Dedifferentiated amniotic fluid mesenchymal stem cell (primary cell): ENCODE measurements around the gene PPP2R2B.

Experiments
- DNase-seq: peaks from one replicate; pipeline ENCODE4 v3.0.0-alpha.2; 2016; ENCODE audit errors: extremely low spot score

The PPP2R2B gene

DNA sequence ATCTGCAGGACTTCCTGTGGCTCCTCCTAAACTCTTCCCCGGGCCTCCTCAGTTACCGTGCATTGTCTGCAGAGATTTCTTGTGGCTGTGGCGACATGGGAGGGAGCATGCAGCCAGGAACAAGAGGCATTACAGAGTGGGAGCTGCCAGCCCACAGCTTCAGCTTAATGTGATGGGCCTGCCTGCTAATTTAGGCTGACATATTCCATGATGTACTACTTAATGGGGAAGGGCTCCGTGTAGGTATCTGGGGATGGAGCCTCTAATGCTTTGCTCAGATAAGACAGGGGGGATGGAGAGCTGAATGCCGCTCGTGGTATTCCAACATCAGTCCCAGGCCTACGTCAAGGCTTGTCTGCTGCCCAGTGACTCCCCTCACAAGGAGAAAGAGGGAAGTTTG lies 225.0 kb downstream of the PPP2R2B start:
- no peak for DNase-seq

DNA sequence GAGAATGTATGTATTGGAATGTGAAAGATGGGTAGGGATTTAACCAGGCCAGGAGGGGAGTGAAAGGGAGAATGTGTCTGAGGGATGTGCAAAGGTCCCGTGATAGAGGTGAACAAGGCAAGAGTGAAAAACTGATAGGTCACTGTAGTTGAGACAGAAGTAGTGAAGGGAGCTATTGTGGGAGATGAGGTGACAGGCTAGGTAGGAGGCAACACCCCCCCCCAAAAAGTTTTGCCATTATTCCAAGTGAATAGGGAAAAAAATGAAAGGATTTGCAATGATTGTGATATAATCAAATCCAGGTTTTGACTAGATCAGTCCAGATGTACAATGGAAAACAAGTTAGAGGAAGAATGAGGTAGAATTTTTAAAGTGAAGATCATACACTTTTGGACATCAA lies 226.0 kb downstream of the PPP2R2B start:
- DNase-seq, result no peak

DNA sequence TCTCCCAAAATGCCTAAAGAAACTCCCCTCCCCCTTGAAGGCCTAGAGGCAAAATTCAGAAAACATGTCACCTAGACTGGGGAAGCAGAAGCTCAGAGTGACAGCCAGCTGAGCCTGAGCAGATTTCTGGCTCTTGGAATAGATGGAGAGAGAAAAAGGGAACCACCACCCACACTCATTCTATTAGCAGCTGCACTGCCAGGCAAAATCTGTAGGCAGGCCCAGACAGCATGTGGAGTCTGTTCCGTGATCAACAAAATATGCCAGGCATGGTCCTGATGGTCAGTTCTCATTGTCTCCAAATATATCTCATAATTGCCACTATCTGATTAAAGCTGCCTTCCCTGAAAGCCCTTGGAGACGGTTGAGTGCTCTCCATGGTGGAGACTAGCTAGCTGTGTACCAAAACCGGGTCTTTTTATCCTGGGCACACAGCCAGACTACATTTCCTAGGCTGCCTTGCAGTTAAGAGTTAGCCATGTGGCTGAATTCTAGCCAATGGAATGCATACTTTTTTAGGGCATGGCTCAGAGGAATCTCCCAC lies 230.8 kb downstream of the PPP2R2B start:
- DNase-seq, result no peak

DNA sequence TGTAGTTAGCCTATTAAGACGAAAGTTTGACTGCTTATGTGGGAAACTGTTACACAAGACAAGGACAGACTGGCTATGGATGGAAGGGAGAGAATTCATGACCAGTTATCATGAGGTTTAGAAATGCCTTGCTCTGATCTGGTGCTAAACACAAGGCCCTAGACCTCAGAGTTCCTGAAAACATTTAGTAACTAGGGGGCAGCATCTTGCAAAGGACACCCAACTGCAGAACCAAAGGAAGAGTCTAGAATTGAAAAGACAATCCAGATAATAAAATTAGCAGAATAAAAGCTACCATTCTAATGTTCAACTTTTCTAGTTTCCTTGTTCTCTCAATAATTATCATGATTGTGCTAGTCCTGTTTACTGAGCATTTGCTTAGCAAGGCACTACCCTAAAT lies 232.1 kb downstream of the PPP2R2B start:
- no peak for DNase-seq

DNA sequence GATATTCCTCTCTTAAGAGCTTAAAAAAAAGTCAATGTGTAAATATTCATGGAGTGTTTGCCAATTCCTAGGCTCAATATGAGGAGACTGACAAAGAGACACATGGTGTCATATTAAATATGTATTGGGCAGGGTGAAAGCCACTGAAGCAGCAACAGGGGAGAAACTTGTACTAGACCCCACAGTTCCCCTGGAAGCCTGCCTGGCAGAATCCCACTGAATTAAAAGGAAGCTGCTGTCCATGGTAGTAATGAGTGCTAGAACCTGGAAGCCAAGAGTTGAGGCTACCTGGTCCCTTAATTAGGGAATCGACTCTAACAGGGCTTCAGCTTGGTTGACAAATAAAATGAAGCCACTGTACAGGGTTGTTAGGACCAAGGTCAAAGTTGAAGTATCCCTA lies 233.2 kb downstream of the PPP2R2B start:
- DNase-seq, result no peak

DNA sequence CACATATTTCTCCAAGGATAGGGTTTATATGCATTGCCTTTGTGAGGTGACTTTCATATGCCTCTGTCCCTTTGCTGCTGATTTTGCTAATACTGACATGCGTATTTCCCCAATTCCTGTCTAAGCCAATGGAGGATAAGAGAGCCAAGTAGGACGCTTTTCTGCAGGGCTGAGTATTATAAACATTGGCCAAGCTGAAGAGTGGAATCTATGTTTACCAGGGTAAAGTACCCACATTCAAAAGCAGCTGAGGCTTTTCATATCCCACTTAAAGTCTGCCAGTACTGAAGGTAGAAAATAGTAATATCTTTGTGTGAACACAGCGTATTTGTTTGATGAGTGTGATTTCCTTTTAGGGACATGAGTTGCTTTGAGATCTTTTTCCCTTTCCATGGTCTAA lies 233.7 kb downstream of the PPP2R2B start:
- DNase-seq, result no peak

DNA sequence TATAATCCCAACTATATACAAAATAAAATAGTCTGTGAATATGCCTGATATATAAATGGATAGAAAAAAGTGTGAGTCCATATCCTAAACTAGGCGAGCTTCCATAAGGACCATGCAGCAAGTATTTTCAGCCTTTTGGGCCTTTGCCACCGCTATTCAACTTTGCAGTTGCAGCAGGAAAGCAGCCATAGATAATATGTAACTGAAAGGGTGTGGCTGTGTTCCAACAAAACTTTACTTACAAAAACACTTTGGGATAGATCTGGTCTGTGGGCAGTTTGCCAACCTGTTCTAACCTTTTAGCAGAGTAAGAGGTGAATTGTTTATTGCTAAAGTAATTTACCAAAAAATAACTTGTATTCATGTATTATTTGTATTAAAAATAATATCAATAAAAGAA lies 234.8 kb downstream of the PPP2R2B start:
- no peak for DNase-seq

DNA sequence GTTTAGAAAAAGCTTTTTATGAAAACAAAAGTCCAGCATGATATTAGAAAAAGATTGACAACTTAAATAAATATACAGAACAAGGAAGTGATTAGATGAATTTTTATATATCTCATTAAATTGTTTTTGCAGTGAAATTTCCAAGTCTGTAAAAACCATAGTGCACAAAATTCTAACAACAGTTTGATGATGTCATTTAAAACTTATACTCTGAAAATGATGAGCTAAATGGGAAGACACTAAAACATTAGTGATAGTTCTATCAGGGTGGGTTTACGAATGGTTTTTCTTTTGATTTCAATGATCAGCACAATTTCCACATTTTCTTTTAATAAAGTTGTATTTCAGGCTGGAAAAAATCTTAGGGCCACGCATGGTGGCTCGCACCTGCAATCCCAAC lies 236.1 kb downstream of the PPP2R2B start:
- DNase-seq, result no peak

DNA sequence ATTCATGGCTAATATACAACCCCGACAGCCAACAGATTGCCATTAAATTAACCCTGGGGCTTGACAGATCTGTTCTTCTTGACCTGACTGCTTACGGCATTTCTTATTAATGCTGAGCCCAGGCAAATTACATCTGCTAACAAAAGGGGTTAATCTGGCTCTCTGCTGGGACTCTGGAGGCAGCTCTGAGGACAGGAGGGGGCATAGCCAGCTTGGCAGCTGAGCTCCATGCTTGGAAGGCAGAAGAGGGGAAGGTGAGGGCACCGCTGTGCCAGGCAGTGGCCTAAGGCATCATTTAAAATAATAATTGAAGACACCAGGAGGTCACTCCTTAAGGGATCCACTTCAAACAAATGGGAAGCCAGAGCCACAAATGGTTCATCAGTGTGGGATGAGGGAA lies 236.6 kb downstream of the PPP2R2B start:
- DNase-seq, result no peak

DNA sequence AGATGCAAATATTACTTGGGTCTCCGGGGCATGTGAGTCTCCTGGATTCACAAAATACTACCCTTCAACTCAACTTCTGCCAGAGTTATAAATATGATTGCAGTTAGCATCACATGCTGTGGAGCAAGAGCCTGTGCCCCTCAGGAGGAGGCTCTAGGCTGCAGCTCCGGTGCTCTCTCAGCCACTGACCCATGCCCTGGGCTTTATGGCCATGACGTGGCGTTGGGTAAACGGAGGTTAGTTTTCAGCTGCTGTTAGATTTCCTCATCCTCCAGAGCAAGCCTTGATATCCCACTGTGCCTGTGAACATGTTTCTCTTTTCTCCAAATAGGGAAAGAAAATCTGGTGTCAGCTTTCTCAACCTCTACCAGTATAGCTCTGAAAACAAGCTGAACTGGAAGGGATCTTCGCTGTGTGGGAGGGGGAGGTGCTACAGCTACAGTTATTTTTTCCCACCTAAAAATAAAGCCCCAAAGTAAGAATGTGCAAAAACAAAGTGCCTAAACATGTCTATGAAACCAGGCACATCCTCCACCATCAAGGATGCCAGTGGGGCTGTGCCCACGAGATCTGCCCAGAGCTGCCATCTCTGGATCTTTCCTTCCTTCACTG lies 238.2 kb downstream of the PPP2R2B start:
- DNase-seq, result no peak

DNA sequence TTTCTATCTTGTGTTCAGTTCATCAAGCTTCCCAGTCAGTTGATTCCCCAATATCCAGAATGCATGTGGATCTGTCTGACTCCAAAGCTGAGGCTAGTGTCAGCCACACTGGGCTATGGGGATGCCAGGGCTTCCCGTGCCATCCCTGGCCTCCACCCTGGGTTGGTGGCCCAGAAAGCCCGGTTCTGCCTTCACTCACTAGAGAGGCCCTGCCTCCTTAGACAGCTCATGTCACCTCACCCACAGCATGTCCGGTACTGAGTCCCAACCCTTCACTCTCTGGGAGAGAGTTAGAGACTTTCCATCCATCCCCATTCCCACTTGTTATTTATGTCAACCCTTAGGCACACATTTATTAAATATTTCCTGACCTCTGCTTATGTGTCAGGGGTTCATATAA lies 243.1 kb downstream of the PPP2R2B start:
- no peak for DNase-seq

DNA sequence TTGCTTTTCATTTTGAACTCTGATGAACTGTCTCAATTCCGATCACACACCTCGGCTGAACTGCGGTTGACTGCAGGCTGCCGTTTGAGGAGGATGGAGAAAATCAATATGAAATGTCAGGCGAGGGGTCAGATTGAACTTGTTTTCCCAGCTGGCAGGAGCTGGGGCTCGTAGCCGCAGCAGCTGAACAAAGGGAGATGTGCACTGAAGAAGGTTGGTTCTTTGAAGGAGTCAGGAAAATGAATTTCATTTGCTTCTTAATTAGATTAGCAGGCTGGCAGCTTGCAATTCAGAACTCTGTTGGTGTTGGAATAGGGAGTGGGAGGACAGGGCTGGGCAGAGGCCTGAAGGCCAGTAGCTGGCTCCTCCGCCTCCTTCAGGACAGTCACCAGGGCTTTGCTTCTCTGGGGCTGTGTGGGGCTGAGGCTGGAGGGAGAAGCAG lies 245.2 kb downstream of the PPP2R2B start:
- DNase-seq, result no peak

DNA sequence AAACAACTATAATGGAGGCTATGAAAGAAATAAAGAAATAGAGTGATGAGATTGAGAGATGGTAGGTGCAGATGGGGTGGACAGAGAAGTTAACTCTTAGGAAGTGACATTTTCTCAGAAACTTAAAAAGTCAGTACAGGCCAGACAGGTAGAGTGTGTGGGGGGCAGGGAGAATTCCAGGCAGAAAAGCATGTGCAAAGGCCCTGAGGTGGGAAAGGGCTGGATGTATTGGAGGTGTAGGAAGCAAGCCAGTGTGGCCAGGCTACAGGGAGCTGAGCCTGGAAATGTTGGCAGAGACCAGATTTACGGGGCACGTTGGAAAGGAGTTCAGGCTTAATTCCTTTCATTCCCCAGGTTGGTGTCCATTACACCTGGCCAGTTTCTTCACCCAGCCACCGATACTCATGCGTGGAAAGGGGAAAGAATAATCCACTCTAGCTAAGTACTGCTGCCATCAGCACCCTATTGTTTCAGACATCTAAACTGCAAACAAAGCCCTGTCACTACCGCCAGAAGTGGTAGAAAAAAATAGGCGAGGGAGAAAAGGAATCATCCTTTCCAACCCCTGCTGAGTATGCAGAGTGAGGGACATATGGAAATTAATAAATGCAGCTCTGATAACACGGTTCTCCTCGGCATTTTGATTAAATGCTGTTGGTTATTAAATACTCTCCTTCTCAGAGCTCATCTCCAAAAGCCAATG lies 245.8 kb downstream of the PPP2R2B start:
- no peak for DNase-seq

DNA sequence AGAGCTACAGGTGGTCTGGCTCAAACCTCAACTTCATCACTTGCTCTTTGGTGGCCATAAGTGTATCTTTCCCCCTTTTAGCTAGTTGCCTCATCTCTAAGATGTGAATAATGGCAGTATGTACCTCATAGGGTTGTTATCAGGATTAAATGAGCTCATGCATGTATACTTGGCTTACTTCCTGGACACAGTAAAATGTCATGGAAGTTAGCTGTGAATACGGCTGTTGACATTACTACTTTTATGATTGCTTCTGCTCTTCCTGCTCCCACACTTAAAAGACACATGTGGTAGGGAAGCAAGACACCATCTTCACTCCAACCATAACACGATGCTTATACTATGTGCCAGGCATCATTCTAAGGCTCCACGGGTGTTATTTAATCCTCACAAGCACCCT lies 248.1 kb downstream of the PPP2R2B start:
- no peak for DNase-seq

DNA sequence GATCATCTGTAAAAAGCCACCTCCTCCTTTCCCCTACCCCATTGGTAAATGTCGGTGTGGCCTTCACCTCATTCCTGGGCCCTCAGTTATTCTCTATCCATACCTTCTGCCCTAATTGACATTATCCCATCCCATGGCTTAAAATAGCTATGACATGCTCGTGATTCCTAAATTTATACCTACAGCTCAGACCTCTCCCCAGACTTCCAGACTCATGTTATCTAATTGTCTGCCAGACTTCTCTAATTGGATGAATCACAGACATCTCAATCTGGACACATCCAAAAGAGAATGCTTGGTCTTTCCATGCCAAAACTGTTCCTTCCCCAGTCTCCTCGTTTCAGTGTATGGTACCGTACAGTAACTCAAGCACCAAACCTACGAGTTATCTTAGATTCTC lies 249.6 kb downstream of the PPP2R2B start:
- no peak for DNase-seq

DNA sequence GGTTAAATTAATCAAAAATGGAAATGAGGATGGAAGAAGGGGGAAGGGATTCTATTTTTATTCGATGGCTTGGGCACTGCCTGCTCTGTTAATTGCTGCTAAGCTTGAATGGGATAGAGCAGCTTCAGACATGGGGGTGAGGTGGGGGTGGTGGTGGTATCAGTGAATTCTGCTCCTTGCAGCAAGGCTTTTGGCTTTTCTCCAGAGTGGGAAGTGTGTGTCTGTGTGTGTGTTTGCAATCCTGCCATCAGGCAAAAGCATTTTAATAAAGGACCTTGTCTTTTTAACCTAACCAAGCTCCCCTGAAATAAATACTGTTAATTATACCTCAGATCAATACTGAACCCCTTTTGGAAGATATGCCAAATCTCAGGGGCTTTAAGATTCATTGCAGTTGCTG lies 251.6 kb downstream of the PPP2R2B start:
- DNase-seq, result no peak

DNA sequence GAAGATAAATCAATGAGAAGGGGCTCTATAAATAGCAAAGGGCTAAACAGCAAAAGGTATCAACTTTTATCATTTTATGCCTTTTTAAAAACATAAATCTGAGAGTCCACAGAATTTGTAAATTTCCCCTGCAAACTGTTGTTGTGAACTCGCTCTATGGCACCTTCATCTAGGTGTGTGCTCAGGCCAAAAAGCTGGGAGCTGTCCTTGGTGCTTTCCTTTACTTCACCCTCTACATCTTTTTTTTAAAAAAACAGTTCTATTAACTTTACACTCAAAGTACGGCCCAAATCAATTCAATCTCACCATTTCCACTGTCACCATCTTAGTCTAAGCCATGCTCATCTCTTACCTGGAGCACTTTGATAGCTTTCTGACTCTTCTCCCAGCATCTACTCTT lies 254.4 kb downstream of the PPP2R2B start:
- DNase-seq, result no peak

DNA sequence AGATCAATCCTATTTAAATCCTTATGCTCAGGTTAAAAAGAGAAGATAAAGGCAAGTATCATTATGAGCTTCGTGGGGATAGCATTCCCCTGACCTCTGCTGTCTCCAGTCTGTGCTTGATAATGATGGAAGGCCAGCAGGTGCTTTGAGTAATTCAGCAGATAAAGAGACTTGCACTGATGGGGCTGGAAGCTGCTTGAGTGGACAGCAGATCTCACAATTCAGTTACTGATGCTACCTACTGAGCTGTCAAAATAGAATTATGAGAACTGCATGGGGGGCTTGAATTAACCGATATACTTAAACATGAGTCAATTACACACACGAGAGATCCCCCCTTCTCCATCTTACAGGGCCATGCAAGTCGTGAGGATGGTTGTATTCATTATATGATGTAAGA lies 254.9 kb downstream of the PPP2R2B start:
- no peak for DNase-seq

DNA sequence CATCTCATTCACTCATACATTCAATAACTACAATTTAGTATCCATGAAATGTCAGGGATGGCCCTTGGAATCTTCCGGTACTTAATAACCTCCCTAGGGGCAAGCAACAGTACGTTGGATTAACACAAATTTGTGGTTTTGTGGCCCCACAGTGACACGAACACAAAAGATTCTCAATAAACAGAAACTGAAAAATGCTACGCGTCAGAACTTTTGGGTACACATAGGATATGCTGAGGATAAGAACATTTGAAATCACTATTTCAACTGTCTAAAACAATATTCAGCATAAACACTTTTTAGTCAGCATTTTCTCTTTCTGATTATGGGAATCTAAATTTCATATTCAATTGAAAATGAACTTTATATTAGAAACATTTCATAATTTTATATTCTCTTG lies 255.5 kb downstream of the PPP2R2B start:
- DNase-seq, result no peak

DNA sequence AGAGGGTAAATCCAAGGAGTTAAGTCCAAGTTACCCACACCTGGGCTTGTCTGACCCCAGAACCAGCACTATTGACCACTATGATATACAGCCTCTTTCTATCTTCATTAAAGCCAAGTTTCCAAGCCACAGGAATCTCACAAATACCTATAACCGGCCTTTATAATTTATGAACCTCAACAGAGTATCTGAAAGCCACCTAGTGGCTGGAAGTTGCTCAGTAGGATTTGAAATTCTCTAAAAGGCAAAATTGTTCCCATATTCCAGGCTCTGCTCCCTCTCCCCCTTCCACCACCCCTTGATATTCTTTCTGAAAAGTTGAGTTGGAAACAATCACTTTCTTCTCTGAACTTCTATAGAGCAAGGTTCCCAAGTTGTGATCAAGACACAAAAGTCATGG lies 256.2 kb downstream of the PPP2R2B start:
- no peak for DNase-seq

DNA sequence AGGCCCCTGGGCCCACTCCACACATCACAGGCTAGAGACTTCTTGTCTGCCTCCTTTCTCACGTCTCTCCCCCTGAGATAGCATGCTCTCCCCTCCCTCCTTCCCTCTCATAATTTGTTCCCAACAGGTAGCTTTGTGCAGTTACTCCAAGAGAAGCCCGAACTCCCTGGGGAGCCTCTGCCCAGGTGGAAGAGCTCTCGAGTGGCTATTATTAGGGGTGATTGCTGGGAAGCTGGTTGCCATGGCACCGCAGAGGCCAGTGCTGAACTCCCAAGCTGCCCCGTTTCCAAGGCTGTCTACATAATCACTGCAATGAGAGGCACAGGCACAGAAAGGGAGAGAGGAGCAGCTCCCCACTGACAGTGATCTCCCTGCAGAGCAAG lies 257.9 kb downstream of the PPP2R2B start:
- no peak for DNase-seq

DNA sequence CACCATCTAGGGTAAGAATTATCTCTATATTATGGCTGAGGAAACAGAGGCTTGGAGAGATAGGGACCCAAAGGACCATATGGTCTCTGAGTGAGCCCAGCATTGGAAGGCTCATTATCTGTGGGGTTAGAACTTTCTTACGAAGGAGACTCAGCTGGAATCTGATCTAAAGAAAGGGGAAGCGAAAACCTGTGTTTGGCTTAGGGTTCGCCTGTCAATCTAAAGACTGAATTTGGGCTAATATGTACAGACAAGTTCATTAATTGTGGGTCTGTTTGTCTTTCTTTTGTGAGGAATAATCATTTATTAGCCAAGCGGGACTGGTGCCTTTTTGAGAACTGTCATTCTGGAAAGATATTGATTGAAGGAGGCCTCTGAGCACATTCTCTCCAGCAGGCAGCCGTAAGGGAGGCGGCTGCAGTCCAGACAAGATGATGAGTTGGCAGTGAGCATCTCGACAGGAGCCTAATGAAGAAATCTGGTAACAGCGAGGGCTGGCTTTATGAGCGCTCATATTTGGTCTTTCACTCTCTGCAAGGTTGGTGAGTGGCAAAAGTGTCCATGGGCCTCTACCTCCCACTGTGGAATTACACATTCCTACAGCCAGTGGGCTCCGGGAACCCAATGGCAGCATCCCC lies 258.4 kb downstream of the PPP2R2B start:
- DNase-seq, result no peak

DNA sequence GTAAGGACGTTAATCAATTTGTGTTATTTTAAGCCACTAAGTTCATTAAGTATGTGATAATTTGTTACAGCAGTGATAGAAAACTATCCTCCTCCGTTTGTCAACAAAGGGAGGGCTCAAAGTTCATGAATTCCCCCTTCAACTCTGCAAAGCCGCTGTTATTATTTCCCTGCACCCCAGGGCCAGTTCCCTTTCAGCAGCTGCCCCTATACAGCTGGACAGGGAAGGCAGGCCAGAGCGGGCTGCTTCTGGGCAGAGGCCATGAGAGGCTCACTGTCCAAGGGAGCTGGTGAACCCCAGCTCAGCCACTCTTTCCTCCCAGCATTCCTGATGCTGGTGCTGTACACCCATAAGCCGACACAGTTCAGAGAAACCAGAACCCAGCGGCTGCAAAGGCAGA lies 260.1 kb downstream of the PPP2R2B start:
- no peak for DNase-seq
